ENCODE results near the gene PCDHB8. TPM values are rescaled to one million over a fixed set of nuclear protein-coding genes. Genes with fewer than 3 reads are reported as not detected.

Gene PCDHB8
- total and polyA plus RNA-seq, 2 donors (not counting 3 experiments of a cell fraction or from before 2014, with no cell fraction given): 0.25 to 0.53 TPM

DNA sequence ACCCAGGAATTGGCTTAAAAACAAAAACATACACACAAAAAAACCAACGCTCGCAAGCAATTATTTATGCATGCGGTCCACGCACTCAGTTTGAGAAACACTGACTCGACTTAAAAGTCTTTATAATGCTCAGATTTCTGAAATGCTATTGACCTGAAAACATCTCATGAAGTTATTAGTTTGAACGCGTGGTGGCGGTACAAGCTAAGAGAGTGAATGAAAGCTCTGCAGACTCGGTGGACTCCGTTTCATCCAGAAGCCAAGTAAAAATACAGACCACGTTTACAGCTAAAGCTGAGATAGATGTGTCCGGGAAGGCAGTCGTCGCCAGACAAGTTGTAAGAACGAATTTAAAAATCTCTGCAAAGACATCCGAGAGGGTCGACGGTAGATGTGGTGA is 27.8 kb upstream of the PCDHB8 start, which contains the start of gene PCDHB6:
TSS of gene PCDHB6 (plus strand) at position 246 of the 400 bp plus-strand sequence. CDS start 201 bp downstream, outside the sequence.
- DNase-seq (ENCODE audit: low read depth, low spot score): peak; percentile 3
- CTCF ChIA-PET: no interaction called here
- BruUV-seq (replicated peaks): no TSS peak

More for the DNA sequence above, 27.8 kb upstream of the PCDHB8 start, which contains the start of gene PCDHB6:
- Histone ChIP-seq H3K27me3 (ENCODE audit: control insufficient read depth in 2 of 2, insufficient read depth in 2 of 2, low read length in 2 of 2) (no peaks in the 10 kb centered on the region), H3K9ac (replicated peaks; ENCODE audit: extremely low read depth, insufficient read depth, low read length) (no peak within 1 kb of the TSS), H3K4me2 (ENCODE audit: insufficient read depth, low read length) (no peak within 1 kb of the TSS), H3K4me1 (ENCODE audit: control insufficient read depth, extremely low read depth, insufficient read depth, low read length) (no peaks in the 10 kb centered on the region), H4K20me1 (replicated peaks; ENCODE audit: control insufficient read depth, extremely low read depth, insufficient read depth, low read length) (no peaks in the 10 kb centered on the region), H3K4me3 (replicated peaks in 1 of 3; ENCODE audit: insufficient read depth in 1 of 3, low read depth in 1 of 3, low read length in 3 of 3) (no peak within 1 kb of the TSS), H3K79me2 (ENCODE audit: control insufficient read depth, insufficient read depth, low read length) (no peaks in the 10 kb centered on the region), H3K9me3 (replicated peaks; ENCODE audit: control insufficient read depth, insufficient read depth, low read length) (no peaks in the 10 kb centered on the region), H3K9me1 (replicated peaks; ENCODE audit: control insufficient read depth, extremely low read depth, insufficient read depth, low read length) (no peaks in the 10 kb centered on the region), H3K36me3 (ENCODE audit: control insufficient read depth in 2 of 2, extremely low read depth in 1 of 2, insufficient read depth in 2 of 2, low read length in 2 of 2) (no peaks in the 10 kb centered on the region), H3K27ac (ENCODE audit: insufficient read depth, low read depth, low read length) (no peak within 1 kb of the TSS), H2AFZ (ENCODE audit: low read depth, low read length) (no peak within 1 kb of the TSS)
- no peak for TF ChIP-seq POLR2AphosphoS5 (IDR thresholded peaks at IDR 0.05; ENCODE audit: insufficient read depth, low read depth, low read length)
- TF ChIP-seq, protein P1, sequence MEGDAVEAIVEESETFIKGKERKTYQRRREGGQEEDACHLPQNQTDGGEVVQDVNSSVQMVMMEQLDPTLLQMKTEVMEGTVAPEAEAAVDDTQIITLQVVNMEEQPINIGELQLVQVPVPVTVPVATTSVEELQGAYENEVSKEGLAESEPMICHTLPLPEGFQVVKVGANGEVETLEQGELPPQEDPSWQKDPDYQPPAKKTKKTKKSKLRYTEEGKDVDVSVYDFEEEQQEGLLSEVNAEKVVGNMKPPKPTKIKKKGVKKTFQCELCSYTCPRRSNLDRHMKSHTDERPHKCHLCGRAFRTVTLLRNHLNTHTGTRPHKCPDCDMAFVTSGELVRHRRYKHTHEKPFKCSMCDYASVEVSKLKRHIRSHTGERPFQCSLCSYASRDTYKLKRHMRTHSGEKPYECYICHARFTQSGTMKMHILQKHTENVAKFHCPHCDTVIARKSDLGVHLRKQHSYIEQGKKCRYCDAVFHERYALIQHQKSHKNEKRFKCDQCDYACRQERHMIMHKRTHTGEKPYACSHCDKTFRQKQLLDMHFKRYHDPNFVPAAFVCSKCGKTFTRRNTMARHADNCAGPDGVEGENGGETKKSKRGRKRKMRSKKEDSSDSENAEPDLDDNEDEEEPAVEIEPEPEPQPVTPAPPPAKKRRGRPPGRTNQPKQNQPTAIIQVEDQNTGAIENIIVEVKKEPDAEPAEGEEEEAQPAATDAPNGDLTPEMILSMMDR (IDR thresholded peaks at IDR 0.05; ENCODE audit: extremely low read depth in 1 of 2, insufficient read depth in 1 of 2, low read depth in 1 of 2, low read length in 2 of 2): peak in 1 of 2 donors; percentile 9
- TF ChIP-seq JUN (IDR thresholded peaks at IDR 0.05; ENCODE audit: borderline replicate concordance, insufficient read depth, insufficient read length, low read depth): no peak
- TF ChIP-seq POLR2A (IDR thresholded peaks at IDR 0.05; ENCODE audit: low read depth, low read length): no peak
- TF ChIP-seq EZH2 (IDR thresholded peaks at IDR 0.05; ENCODE audit: borderline replicate concordance, low read depth, low read length, severe bottlenecking): no peak
- TF ChIP-seq FOS (IDR thresholded peaks at IDR 0.05; ENCODE audit: borderline replicate concordance, insufficient read depth, low read length): no peak
- no peak for TF ChIP-seq MYC (IDR thresholded peaks at IDR 0.05; ENCODE audit: low read depth, low read length)
- dilution Hi-C loops (cut with MboI; ENCODE audit: extremely low pct_ligation_motif_present, low sequenced_read_pairs) (no loop called here), intact Hi-C loops (cut with micrococcal nuclease) (no loop called here)
- POLR2A ChIA-PET: no interaction called here
- no peak for FAIRE-seq
